Stimulated activated CD4-positive, alpha-beta T cell treated with anti-CD3 and anti-CD28 coated beads, Interleukin-4, amount 100 ng/mL, for 4 hours (primary cell): ENCODE data around the gene DYRK1A.

Experiments
- DNase-seq, 2 experiments: peaks; one replicate each; pipeline ENCODE4 v3.0.0-alpha.2; 2020

Gene DYRK1A

DNA sequence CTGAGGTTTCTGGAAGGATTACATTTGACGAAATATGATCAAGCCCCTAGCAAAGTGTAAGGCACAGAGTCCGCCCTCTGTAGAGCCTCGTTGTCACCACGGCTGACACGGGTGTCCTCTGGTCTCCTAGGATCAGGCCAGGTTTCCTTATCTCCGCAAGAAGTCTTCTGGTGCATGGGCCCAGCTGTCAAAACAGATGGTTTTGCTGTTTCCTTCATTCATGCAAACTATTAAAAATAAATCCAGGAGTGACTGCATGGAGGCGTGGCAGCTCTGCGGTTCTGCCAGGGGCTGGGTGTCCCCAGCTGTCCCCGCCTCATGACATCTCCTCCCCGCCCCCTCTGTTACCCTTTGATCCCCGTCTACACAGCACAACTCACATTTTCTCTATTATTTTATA, 209.0 kb downstream of the DYRK1A start:
- no peak for DNase-seq
